ENCODE measurements around the gene SCNN1G.
"Not testable (repeated sequence)": the region's sequence is repeated elsewhere in the genome, so short reads cannot be mapped to it uniquely, and the experiment has no call there.

Gene SCNN1G

DNA sequence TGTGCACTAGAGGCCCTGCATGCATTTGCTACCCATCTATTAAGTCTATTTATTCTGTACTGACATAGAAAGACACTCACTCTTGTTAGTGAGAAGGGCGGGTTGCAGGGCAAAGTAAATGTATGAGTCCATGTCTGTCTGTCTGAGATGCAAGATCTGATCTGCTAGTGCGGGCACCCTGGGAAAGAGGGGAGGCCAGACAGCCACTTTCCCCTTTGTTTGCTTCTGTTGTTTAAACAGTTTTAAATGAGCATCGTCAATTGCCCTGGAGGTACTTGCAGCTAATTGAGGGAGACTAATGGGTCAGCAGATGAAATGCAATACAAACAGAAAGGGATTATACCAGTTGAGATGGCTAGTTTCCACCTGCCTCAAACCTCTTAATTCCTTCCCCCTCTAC, 24.9 kb downstream of the SCNN1G start:
- DNase-seq = no peak

DNA sequence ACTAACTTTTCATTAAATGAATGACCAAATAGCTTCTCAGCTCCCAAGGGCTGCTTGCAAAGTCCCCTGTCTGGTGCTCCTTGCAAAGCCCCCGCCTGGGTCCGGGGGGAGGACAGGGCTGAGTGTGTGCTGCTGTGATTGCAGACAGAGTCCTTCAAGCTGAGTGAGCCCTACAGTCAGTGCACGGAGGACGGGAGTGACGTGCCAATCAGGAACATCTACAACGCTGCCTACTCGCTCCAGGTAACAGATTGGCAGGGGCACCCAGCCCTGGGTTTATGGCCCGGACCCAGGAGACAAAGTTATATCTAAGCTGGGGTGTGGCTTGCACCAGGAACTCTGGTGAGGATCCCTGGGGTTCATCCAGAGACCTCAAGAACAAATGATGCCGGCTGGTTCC, 27.1 kb downstream of the SCNN1G start:
- no peak for DNase-seq

- no peak for DNase-seq
Measured at GRCh38 chr16:23213831-23214230, 31.3 kb downstream of the SCNN1G start.

DNA sequence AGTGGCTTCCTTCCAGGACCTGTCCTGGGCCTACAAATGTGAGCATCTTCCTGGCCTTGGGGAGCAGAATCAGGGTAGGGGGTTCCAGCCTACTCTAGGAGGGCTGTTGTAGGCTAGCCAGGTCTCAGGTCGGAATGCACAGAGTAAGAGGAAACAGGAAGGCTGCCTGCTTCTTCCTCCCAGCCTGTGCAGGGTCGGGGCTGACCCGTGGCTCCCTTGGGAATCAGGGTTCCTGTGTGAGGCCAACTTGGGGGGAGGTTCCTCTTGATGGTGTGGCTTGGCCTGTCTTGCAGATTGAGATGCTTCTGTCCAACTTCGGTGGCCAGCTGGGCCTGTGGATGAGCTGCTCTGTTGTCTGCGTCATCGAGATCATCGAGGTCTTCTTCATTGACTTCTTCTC, 32.3 kb downstream of the SCNN1G start:
- no peak for DNase-seq

DNA sequence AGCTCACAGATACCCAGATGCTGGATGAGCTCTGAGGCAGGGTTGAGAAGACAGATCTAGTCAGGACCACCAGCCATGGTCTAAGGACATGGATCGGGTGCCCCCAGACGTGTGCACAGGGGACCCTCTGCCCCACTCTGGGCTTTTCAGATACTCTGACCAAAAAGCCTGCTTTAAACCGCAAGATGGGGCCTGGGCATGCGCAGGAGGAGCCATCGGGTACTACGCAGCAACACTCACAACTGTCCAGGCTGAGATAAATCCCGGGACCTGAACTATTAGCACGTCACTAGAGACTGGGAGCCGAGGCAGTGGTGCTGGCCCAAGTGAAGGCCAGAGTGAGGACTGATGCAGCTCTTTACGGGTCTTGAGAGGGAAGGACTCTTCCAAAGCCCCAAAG, 32.9 kb downstream of the SCNN1G start:
- DNase-seq = no peak

- DNase-seq = no peak
Measured at GRCh38 chr16:23216658-23217246, 34.2 kb downstream of the SCNN1G start.

- DNase-seq = no peak
Measured at GRCh38 chr16:23217646-23218045, 35.1 kb downstream of the SCNN1G start.

GRCh38 chr16:23222929-23223328, 40.4 kb downstream of the SCNN1G start:
- DNase-seq = no peak

DNA sequence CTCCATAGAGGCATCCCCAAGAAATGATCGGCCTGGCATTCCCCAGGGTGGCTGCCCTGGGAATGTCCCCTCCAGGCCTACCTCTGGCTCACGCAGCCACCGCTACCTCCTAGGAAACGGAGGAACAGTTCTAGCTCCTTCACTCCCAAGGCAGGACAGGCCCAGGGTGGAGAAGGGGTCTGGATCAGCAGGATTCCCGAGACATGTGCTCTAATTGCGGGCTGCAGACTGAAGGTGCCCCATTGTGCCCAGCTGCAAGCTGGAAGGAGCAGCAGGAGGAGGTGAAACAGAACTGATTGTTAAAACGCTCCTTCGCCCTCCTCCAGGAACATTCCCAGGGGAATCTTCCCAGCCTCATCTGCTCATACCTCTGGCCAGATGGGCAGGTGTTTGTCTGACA, 40.8 kb downstream of the SCNN1G start:
- no peak for DNase-seq

DNA sequence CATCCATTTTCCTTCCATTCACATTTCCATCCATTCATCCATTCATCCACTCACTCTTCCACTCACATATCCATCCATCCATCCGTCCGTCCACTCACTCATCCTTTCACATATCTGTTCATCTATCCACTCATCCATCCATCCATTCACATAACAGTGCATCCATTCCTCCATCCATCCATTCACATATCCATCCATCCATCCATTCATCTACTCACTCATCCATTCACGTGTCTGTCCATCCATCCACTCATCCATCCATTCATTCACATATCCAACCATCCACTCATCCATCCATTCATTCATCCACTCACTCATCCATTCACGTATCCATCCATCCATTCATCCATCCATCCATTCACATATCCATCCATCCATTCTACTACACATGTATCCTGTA, 42.6 kb downstream of the SCNN1G start:
- no peak for DNase-seq

GRCh38 chr16:23225634-23226033, 43.1 kb downstream of the SCNN1G start:
- DNase-seq = no peak

GRCh38 chr16:23227529-23227928, 45.0 kb downstream of the SCNN1G start:
- DNase-seq = no peak

GRCh38 chr16:23229714-23230113, 47.2 kb downstream of the SCNN1G start:
- no peak for DNase-seq

DNA sequence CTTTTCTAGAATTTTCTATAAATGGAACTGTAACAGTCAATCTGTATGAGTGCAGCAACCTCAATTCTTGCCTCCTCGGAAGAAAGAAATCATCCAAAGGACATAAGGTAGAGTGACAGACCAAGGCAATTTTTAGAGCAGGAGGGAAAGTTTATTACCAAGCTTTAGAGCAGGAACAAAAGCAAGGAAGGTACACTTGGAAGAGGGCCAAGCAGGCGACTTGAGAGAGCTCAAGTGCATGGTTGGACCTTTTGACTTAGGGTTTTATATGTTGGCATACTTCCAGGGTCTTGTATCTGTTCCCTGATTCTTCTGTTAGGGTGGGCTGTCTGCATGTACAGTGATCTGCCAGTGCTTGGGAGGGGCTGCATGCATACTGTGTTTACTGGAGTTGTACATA, 50.3 kb downstream of the SCNN1G start:
- DNase-seq = no peak

GRCh38 chr16:23235176-23235575, 52.6 kb downstream of the SCNN1G start:
- no peak for DNase-seq

GRCh38 chr16:23236983-23237382, 54.4 kb downstream of the SCNN1G start:
- DNase-seq = no peak

GRCh38 chr16:23240994-23241393, 58.4 kb downstream of the SCNN1G start:
- no peak for DNase-seq

GRCh38 chr16:23244122-23244521, 61.6 kb downstream of the SCNN1G start:
- DNase-seq = no peak

GRCh38 chr16:23245268-23245667, 62.7 kb downstream of the SCNN1G start:
- DNase-seq = no peak

GRCh38 chr16:23248261-23249194, 66.0 kb downstream of the SCNN1G start:
- DNase-seq = no peak

DNA sequence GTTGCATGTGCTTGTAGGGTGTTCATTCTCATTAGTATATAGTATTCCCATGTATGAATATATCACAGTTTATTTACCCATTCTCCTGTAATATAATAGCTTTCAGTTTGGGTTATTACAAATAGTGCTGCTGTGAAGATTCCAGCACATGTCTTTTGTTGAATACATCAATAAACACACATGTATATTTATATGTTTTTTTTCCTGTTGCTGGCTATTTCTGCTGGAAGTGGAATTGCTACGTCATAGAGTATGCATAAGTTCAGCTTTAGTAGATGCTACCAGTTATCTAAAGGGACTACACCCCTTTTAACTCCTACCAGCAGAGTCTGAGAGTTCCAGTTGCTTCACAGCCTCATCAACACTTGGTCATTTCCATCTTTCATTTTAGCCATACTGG, 67.3 kb downstream of the SCNN1G start:
- no peak for DNase-seq

DNA sequence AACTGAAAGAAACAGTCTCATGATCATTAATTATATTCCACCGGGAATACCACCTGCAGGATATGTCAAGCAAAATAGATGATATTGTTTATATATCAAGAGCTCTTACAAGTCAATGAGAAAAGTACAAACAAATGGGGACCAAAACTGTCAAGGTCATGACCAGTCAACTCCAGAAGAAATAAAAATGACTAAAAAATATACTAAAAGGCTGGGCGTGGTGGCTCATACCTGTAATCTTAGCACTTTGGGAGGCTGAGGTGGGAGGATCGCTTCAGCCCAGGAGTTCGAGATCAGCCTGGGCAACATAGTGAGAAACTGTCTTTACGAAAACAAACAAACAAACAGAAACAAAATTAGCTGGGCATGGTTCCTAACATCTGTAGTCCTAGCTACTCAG, 69.8 kb downstream of the SCNN1G start:
- DNase-seq = peak; percentile 23

DNA sequence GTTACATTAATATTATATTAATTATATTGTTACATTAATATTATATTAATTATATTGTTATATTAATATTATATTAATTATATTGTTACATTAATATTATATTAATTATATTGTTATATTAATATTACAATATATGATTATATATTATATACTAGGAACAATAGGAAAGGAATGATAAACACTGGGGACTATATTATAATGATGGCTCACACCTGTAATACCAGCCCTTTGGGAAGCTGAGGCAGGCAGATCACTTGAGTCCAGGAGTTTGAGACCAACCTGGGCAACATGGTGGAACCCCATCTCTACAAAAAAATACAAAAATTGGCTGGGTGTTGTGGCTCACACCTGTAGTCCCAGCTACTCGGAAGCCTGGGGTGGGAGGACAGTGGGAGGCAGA, 71.1 kb downstream of the SCNN1G start:
- not testable (repeated sequence) for DNase-seq

DNA sequence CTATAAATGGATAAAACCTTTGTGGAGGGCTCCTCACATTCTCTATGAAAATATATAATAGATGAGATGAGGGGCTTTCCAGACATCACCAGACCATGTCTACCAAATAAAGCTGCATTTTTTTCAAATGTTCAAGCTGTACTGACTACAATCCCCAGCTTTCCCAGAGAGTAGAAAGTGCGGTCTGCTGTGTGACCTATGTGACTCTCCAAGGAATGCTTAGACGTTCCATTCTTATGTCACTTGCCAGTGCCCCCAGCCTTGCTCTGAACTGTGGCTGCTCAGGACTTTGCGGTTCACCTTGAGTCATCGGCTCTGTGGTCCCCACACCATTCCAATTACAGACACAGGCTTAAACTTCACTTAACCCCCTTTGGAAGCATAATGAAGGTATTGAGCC, 71.8 kb downstream of the SCNN1G start:
- no peak for DNase-seq

- DNase-seq = no peak
Measured at GRCh38 chr16:23255000-23255399, 72.5 kb downstream of the SCNN1G start.
